H1 (cell line): ENCODE measurements around the gene DIP2B. TPM values are rescaled to one million over a fixed set of nuclear protein-coding genes. Genes with fewer than 3 reads are reported as not detected.

Experiments
- polyA plus RNA-seq, 7 experiments: library from polyadenylated mRNA; depleted of rRNA in 3 of 7; stranded (reverse) in 5 of 7; unstranded in 2 of 7; fragments of >200 nt in 5 of 7; fragments of 200-250 nt in 2 of 7; gene quantifications; 1 replicate in 5 of 7; 2 replicates in 1 of 7; 4 replicates in 1 of 7; pipeline versions ENCODE4 v1.2.1 to v1.2.3, GENCODE V29; 2011 to 2013; ENCODE audit warnings: missing spikeins in 2 of 7, mixed read lengths in 2 of 7
- total RNA-seq: library from RNA; stranded (reverse); fragmentation: NEBNext Ultra II Directional; extraction: Animal tissue kit (Norgen Biotek cat#: 25700); gene quantifications from 2 replicates; pipeline ENCODE4 v1.2.1, GENCODE V29; 2021
- TF ChIP-seq, protein P1 (sequence below), 3 experiments: IDR thresholded peaks; 1 replicate in 2 of 3; 2 replicates in 1 of 3; pipeline versions ENCODE4 v1.5.1 to v1.6.1; 2011; ENCODE audit warnings: low read length in 3 of 3, mild to moderate bottlenecking in 3 of 3, inconsistent platforms in 2 of 3, low read depth in 1 of 3, moderate library complexity in 1 of 3; ENCODE audit not compliant: insufficient read depth in 1 of 3; ENCODE audit errors: control extremely low read depth in 1 of 3

Gene DIP2B
- total and polyA plus RNA-seq, 2 of the 8 experiments (the other 6 are each of a cell fraction or from before 2014, with no cell fraction given), result 11.1 to 29.6 TPM

DNA sequence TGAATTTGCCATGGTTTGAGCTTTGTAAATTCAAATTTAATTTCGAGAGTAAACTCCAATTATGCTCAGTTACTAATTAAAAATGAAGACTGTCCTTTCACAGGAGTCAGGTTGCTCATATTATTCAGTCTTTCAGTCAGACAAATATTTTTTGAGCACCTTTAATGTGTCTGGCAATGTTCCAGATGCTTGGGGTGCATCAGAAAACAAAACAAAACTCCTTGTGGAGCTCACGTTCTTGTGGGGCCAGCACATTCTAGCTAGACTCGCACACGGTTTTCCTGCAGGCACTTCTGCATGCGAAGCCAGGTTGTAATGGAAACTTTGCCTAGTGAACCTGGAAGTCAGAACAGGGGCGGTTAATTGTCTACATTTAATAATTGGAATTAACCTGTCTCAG lies 195.2 kb downstream of the DIP2B start (continued):
- TF ChIP-seq, protein P1, sequence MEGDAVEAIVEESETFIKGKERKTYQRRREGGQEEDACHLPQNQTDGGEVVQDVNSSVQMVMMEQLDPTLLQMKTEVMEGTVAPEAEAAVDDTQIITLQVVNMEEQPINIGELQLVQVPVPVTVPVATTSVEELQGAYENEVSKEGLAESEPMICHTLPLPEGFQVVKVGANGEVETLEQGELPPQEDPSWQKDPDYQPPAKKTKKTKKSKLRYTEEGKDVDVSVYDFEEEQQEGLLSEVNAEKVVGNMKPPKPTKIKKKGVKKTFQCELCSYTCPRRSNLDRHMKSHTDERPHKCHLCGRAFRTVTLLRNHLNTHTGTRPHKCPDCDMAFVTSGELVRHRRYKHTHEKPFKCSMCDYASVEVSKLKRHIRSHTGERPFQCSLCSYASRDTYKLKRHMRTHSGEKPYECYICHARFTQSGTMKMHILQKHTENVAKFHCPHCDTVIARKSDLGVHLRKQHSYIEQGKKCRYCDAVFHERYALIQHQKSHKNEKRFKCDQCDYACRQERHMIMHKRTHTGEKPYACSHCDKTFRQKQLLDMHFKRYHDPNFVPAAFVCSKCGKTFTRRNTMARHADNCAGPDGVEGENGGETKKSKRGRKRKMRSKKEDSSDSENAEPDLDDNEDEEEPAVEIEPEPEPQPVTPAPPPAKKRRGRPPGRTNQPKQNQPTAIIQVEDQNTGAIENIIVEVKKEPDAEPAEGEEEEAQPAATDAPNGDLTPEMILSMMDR (IDR thresholded peaks at IDR 0.05; ENCODE audit: control extremely low read depth in 1 of 3, insufficient read depth in 1 of 3, low read depth in 1 of 3, low read length in 3 of 3), result no peak
- TF ChIP-seq, all 59 proteins: peak for 0
